Kidney (tissue), 14 donors: ENCODE results near the gene ZNF557. TPM values are rescaled to one million over a fixed set of nuclear protein-coding genes. Genes with fewer than 3 reads are reported as not detected.
"Not testable (repeated sequence)": the region's sequence is repeated elsewhere in the genome, so short reads cannot be mapped to it uniquely, and the experiment has no call there.

Experiments
- DNase-seq, 5 donors: peaks; one replicate each; pipeline ENCODE4 v3.0.0-alpha.2; 2013 to 2020
- FAIRE-seq: peaks from 2 replicates; lab custom pipeline; 2012; peaks lifted over from hg19 to GRCh38; lab: Jason Lieb, UNC
- H3K27ac ChIP-seq, 2 donors: one replicate each; pipeline ENCODE4 v1.7.0; 2013; ENCODE audit warnings: low read depth in 2 of 2, low read length in 2 of 2, inconsistent platforms in 1 of 2
- H3K27me3 ChIP-seq: one replicate; pipeline ENCODE4 v1.7.1; 2013; ENCODE audit warnings: low read length, inconsistent platforms; ENCODE audit not compliant: control insufficient read depth, insufficient read depth
- H3K36me3 ChIP-seq, 3 donors: one replicate each; pipeline versions ENCODE4 v1.7.0 to v1.7.1; 2013; ENCODE audit warnings: low read length in 3 of 3, control low read depth in 1 of 3, inconsistent platforms in 1 of 3; ENCODE audit not compliant: insufficient read depth in 3 of 3, control insufficient read depth in 2 of 3
- H3K4me1 ChIP-seq, 3 donors: one replicate each; pipeline versions ENCODE4 v1.7.0 to v1.7.1; 2013; ENCODE audit warnings: low read length in 3 of 3, inconsistent platforms in 1 of 3, low read depth in 1 of 3; ENCODE audit not compliant: control insufficient read depth in 2 of 3, insufficient read depth in 2 of 3
- H3K4me3 ChIP-seq, 3 donors: one replicate each; pipeline versions ENCODE4 v1.7.0 to v1.8.1; 2013; ENCODE audit warnings: low read length in 3 of 3, control low read depth in 1 of 3, inconsistent platforms in 1 of 3
- H3K9ac ChIP-seq, 3 donors: one replicate each; pipeline versions ENCODE4 v1.7.0 to v1.7.1; 2013; ENCODE audit warnings: low read length in 3 of 3, control low read depth in 1 of 3, inconsistent platforms in 1 of 3
- H3K9me3 ChIP-seq, 3 donors: one replicate each; pipeline versions ENCODE4 v1.7.0 to v1.7.1; 2013; ENCODE audit warnings: low read length in 3 of 3, control low read depth in 1 of 3, inconsistent platforms in 1 of 3; ENCODE audit not compliant: control insufficient read depth in 2 of 3, insufficient read depth in 1 of 3
- CTCF ChIP-seq: IDR thresholded peaks from 3 replicates; pipeline ENCODE4 v1.5.1; 2012; ENCODE audit warnings: mild to moderate bottlenecking, moderate library complexity, borderline replicate concordance; ENCODE audit not compliant: insufficient read depth; ENCODE audit errors: extremely low read depth
- intact Hi-C: fragments of 100-400 bp; cut with DNase I; formaldehyde crosslinking; loops from one replicate; pipeline ENCODE4 v1.11.1; 2022
- polyA plus RNA-seq: library from polyadenylated mRNA; stranded (reverse); fragments of 350-450 nt; fragmentation: Illumina TruSeq; extraction: RNeasy Lipid Tissue Mini Kit (QIAGEN cat#74804); gene quantifications from one replicate; pipeline ENCODE4 v1.2.3, GENCODE V29; 2014; ENCODE audit warnings: low read depth, low replicate concordance; ENCODE audit not compliant: insufficient read depth
- total RNA-seq: library from RNA; stranded (reverse); fragmentation: NEBNext Ultra II Directional; extraction: Animal tissue kit (Norgen Biotek cat#: 25700); gene quantifications from one replicate; pipeline ENCODE4 v1.2.1, GENCODE V29; 2021
- donor health status: control.
- donor health status: control.
- donor health status: control.
- donor health status: control.
- donor health status: control.
- donor health status: DM: yes; HTN: yes; CAD: no.
- donor health status: Normal renal cell carcinoma (clear cell type).

The ZNF557 gene
- total and polyA plus RNA-seq, 2 donors from 2014 or later, result 1.3 to 13.2 TPM

- no peaks in the 10 kb centered on the region for H3K36me3 ChIP-seq
- intact Hi-C loops, result no loop called here
- no peak for FAIRE-seq
- no peaks in the 10 kb centered on the region for H3K4me1 ChIP-seq
- H3K27me3 ChIP-seq, result no peaks in the 10 kb centered on the region
- H3K9me3 ChIP-seq, result no peaks in the 10 kb centered on the region
- H3K9ac ChIP-seq, result no peak overlapping the region
- no peak overlapping the region for H3K4me3 ChIP-seq
- no peak for DNase-seq
- no peak overlapping the region for H3K27ac ChIP-seq
- TF ChIP-seq CTCF, result no peak
Measured at GRCh38 chr19:7063339-7063738, 6.2 kb upstream of the ZNF557 start.

- H3K4me3 ChIP-seq, result no peak overlapping the region
- H3K9ac ChIP-seq, result no peak overlapping the region
- no peak for TF ChIP-seq CTCF
- DNase-seq, result no peak
- H3K27ac ChIP-seq, result no peak overlapping the region
- FAIRE-seq, result no peak
- no peaks in the 10 kb centered on the region for H3K36me3 ChIP-seq
- H3K4me1 ChIP-seq, result no peaks in the 10 kb centered on the region
- H3K27me3 ChIP-seq, result no peaks in the 10 kb centered on the region
- no peaks in the 10 kb centered on the region for H3K9me3 ChIP-seq
- intact Hi-C loops, result no loop called here
Measured at GRCh38 chr19:7063764-7064418, 5.6 kb upstream of the ZNF557 start.

- H3K9me3 ChIP-seq, intact Hi-C loops, H3K9ac ChIP-seq, H3K27me3 ChIP-seq, H3K4me3 ChIP-seq, H3K4me1 ChIP-seq, H3K27ac ChIP-seq, FAIRE-seq, DNase-seq, H3K36me3 ChIP-seq: not testable (repeated sequence)
Measured at GRCh38 chr19:7067122-7067521, 2.4 kb upstream of the ZNF557 start.

- Histone ChIP-seq H3K4me3 (no peak overlapping the region), H3K9ac (no peak overlapping the region), H3K27me3 (no peaks in the 10 kb centered on the region), H3K9me3 (no peaks in the 10 kb centered on the region), H3K4me1 (peaks cover 0 to 6% (median 0%) of the 10 kb centered on the region in 3 donors), H3K36me3 (peaks cover 2 to 7% (median 4%) of the 10 kb centered on the region in 3 donors), H3K27ac (no peak overlapping the region)
- TF ChIP-seq CTCF, result no peak
- intact Hi-C loops, result no loop called here
- DNase-seq (no peak), FAIRE-seq (no peak)
Measured at GRCh38 chr19:7067716-7068115, 1.8 kb upstream of the ZNF557 start.
